PC-9 (cell line): ENCODE results near the gene USP48. TPM values are rescaled to one million over a fixed set of nuclear protein-coding genes. Genes with fewer than 3 reads are reported as not detected.

Experiments
- BruUV-seq: library from RNA; stranded (reverse); fragments of 400-500 nt; replicated peaks from 2 replicates; lab custom pipeline; 2021; lab: Mats Ljungman, UMichigan
- CTCF ChIA-PET: fragments of 300-600 bp; sonication (Branson Sonifier 250); formaldehyde crosslinking; loops from one replicate; lab custom pipeline; 2022; ENCODE audit warnings: antibody characterized with exemption; lab: Charles Lee
- POLR2A ChIA-PET: fragments of 300-600 bp; sonication (Branson Sonifier 250); formaldehyde crosslinking; loops from one replicate; lab custom pipeline; 2022; ENCODE audit warnings: antibody characterized with exemption; ENCODE audit not compliant: unreplicated experiment; lab: Charles Lee
- DNase-seq, 2 experiments: peaks; one replicate each; pipeline versions ENCODE4 v3.0.0 to v3.0.0-alpha.2; 2015 to 2022; ENCODE audit warnings: mixed read lengths in 1 of 2
- H2AFZ ChIP-seq: fragments of 200-600 bp; sonication (generic); 2 replicates; pipeline ENCODE4 v1.8.1; 2017; ENCODE audit warnings: antibody characterized with exemption
- H3F3A ChIP-seq: fragments of 200-600 bp; sonication (generic); 2 replicates; pipeline ENCODE4 v1.8.1; 2017; ENCODE audit warnings: antibody characterized with exemption, mild to moderate bottlenecking, low read depth; ENCODE audit not compliant: insufficient read depth
- H3K27ac ChIP-seq: fragments of 200-600 bp; sonication (generic); 2 replicates; pipeline ENCODE4 v1.6.1; 2016; ENCODE audit warnings: mixed run types
- H3K27me3 ChIP-seq: fragments of 200-600 bp; sonication (generic); 2 replicates; pipeline ENCODE4 v1.6.1; 2016; ENCODE audit warnings: low read depth, mixed run types; ENCODE audit not compliant: insufficient read depth
- H3K36me3 ChIP-seq: fragments of 200-600 bp; sonication (generic); 2 replicates; pipeline ENCODE4 v1.6.1; 2016; ENCODE audit warnings: low read depth, mixed run types
- H3K4me1 ChIP-seq: fragments of 200-600 bp; sonication (generic); replicated peaks from 2 replicates; pipeline ENCODE4 v1.6.1; 2016; ENCODE audit warnings: mixed run types; ENCODE audit not compliant: insufficient read depth
- H3K4me2 ChIP-seq: fragments of 200-600 bp; sonication (generic); 2 replicates; pipeline ENCODE4 v1.6.1; 2017; ENCODE audit warnings: mixed run types
- H3K4me3 ChIP-seq: fragments of 200-600 bp; sonication (generic); 2 replicates; pipeline ENCODE4 v1.6.1; 2016; ENCODE audit warnings: mixed run types
- H3K79me2 ChIP-seq: fragments of 200-600 bp; sonication (generic); 2 replicates; pipeline ENCODE4 v1.6.1; 2017; ENCODE audit warnings: low read depth, mixed run types
- H3K9me2 ChIP-seq: fragments of 200-600 bp; sonication (generic); 2 replicates; pipeline ENCODE4 v1.8.1; 2017; ENCODE audit warnings: mild to moderate bottlenecking; ENCODE audit not compliant: insufficient read depth
- H3K9me3 ChIP-seq: fragments of 200-600 bp; sonication (generic); 2 replicates; pipeline ENCODE4 v1.8.1; 2016; ENCODE audit warnings: low read depth; ENCODE audit not compliant: insufficient read depth
- H4K20me1 ChIP-seq: fragments of 200-600 bp; sonication (generic); 2 replicates; pipeline ENCODE4 v1.8.1; 2017; ENCODE audit not compliant: insufficient read depth
- CTCF ChIP-seq: fragments of 200-600 bp; sonication (generic); conservative IDR thresholded peaks from 2 replicates; pipeline ENCODE4 v1.6.1; 2017; ENCODE audit warnings: mixed run types, antibody characterized with exemption, mild to moderate bottlenecking, moderate library complexity
- EZH2 ChIP-seq: fragments of 200-600 bp; sonication (generic); IDR thresholded peaks from 2 replicates; pipeline ENCODE4 v1.8.0; 2017; ENCODE audit warnings: antibody characterized with exemption, low read depth
- intact Hi-C: fragments of 100-400 bp; cut with micrococcal nuclease; formaldehyde crosslinking; loops from one replicate; pipeline ENCODE4 v1.10.0; 2022; ENCODE audit not compliant: unreplicated experiment
- total RNA-seq: library from RNA; stranded (reverse); gene quantifications from 2 replicates; pipeline ENCODE4 v1.2.3, GENCODE V29; 2021

Gene USP48
- total RNA-seq, 1 experiment from 2014 or later = 63.1 TPM

GRCh38 chr1:21691739-21692138 lies 91.2 kb downstream of the USP48 start:
- Histone ChIP-seq H3K79me2 (no peaks in the 10 kb centered on the region), H3K9me2 (no peaks in the 10 kb centered on the region), H3K27ac (no peak overlapping the region), H3K4me2 (no peak overlapping the region), H4K20me1 (no peaks in the 10 kb centered on the region), H3K36me3 (no peaks in the 10 kb centered on the region), H3K4me1 (no peaks in the 10 kb centered on the region), H2AFZ (no peak overlapping the region), H3F3A (no peaks in the 10 kb centered on the region), H3K9me3 (no peaks in the 10 kb centered on the region), H3K4me3 (no peak overlapping the region), H3K27me3 (no peaks in the 10 kb centered on the region)
- intact Hi-C loops = no loop called here
- TF ChIP-seq EZH2 (no peak), CTCF (no peak)
- no TSS peak for BruUV-seq
- ChIA-PET CTCF (no interaction called here), POLR2A (no interaction called here)
- no peak for DNase-seq

GRCh38 chr1:21689661-21690372 lies 93.1 kb downstream of the USP48 start:
- POLR2A ChIA-PET = no interaction called here
- intact Hi-C loops = no loop called here
- Histone ChIP-seq H3K9me3 (no peaks in the 10 kb centered on the region), H3K4me2 (no peak overlapping the region), H3K4me1 (no peaks in the 10 kb centered on the region), H3K36me3 (no peaks in the 10 kb centered on the region), H3K27ac (no peak overlapping the region), H3K9me2 (no peaks in the 10 kb centered on the region), H3K27me3 (no peaks in the 10 kb centered on the region), H3F3A (no peaks in the 10 kb centered on the region), H3K4me3 (no peak overlapping the region), H2AFZ (no peak overlapping the region), H4K20me1 (no peaks in the 10 kb centered on the region), H3K79me2 (no peaks in the 10 kb centered on the region)
- TF ChIP-seq CTCF (no peak), EZH2 (no peak)
- DNase-seq = no peak
- CTCF ChIA-PET = no interaction called here
- no TSS peak for BruUV-seq

GRCh38 chr1:21687081-21687529 lies 95.8 kb downstream of the USP48 start:
- H3K4me2 ChIP-seq = no peak overlapping the region
- no peaks in the 10 kb centered on the region for H3K9me2 ChIP-seq
- H3K27me3 ChIP-seq = no peaks in the 10 kb centered on the region
- POLR2A ChIA-PET = no interaction called here
- H3K27ac ChIP-seq = no peak overlapping the region
- no peak for TF ChIP-seq CTCF
- TF ChIP-seq EZH2 = no peak
- no TSS peak for BruUV-seq
- H3F3A ChIP-seq = no peaks in the 10 kb centered on the region
- H3K36me3 ChIP-seq = no peaks in the 10 kb centered on the region
- H3K4me1 ChIP-seq = no peaks in the 10 kb centered on the region
- DNase-seq = no peak
- no peak overlapping the region for H3K4me3 ChIP-seq
- intact Hi-C loops = no loop called here
- CTCF ChIA-PET = no interaction called here
- no peaks in the 10 kb centered on the region for H3K79me2 ChIP-seq
- H4K20me1 ChIP-seq = no peaks in the 10 kb centered on the region
- H2AFZ ChIP-seq = no peak overlapping the region
- H3K9me3 ChIP-seq = no peaks in the 10 kb centered on the region
